HEK293 (cell line): ENCODE results near the gene PKIG.

Experiments
- CTCF ChIA-PET: fragments of 350-600 bp; formaldehyde crosslinking; extraction: SDS; loops from one replicate; lab custom pipeline; 2021; ENCODE audit warnings: antibody characterized with exemption; lab: Yijun Ruan, JAX
- POLR2A ChIA-PET: fragments of 300-600 bp; formaldehyde crosslinking; extraction: SDS; loops from one replicate; lab custom pipeline; 2020; ENCODE audit warnings: antibody characterized with exemption, inconsistent platforms; lab: Yijun Ruan, JAX
- H3K27ac ChIP-seq: fragments of 200-500 bp; sonication (Bioruptor generic); 2 replicates; pipeline ENCODE4 v1.5.1; 2014; ENCODE audit warnings: low read depth, low read length, control low read depth, inconsistent platforms; ENCODE audit errors: extremely low read depth
- H3K36me3 ChIP-seq, 2 experiments: fragments of 200-500 bp in 1 of 2; sonication (Bioruptor generic) in 1 of 2; 1 replicate in 1 of 2; 2 replicates in 1 of 2; pipeline ENCODE4 v1.5.1; 2014 to 2017; ENCODE audit warnings: inconsistent platforms in 2 of 2, low read length in 2 of 2; ENCODE audit not compliant: control insufficient read depth in 2 of 2, insufficient read depth in 1 of 2
- H3K4me1 ChIP-seq: fragments of 200-500 bp; sonication (Bioruptor generic); 2 replicates; pipeline ENCODE4 v1.5.1; 2014; ENCODE audit warnings: mild to moderate bottlenecking, low read length, inconsistent platforms; ENCODE audit not compliant: control insufficient read depth, insufficient read depth
- H3K4me3 ChIP-seq: 2 replicates; pipeline ENCODE4 v1.5.1; 2011; ENCODE audit warnings: low read depth, mild to moderate bottlenecking, control low read depth, low read length, moderate library complexity
- H3K9me3 ChIP-seq: fragments of 200-500 bp; sonication (Bioruptor generic); 2 replicates; pipeline ENCODE4 v1.5.1; 2014; ENCODE audit warnings: low read depth, low read length, inconsistent platforms; ENCODE audit not compliant: control insufficient read depth, insufficient read depth
- BCL11A ChIP-seq: fragments of 450-650 bp; formaldehyde crosslinking; IDR thresholded peaks from 2 replicates; pipeline ENCODE4 v1.5.1; 2016; ENCODE audit warnings: low read depth, missing biosample characterization, missing genetic modification characterization
- ELK4 ChIP-seq: IDR thresholded peaks from 2 replicates; pipeline ENCODE4 v1.6.1; 2011; ENCODE audit warnings: mild to moderate bottlenecking, low read depth, low read length, borderline replicate concordance
- HOXA7 ChIP-seq: sonication (generic); formaldehyde crosslinking; IDR thresholded peaks from 2 replicates; pipeline ENCODE4 v1.8.1; 2022; ENCODE audit warnings: missing genetic modification reagents, borderline replicate concordance
- HOXD13 ChIP-seq: sonication (generic); formaldehyde crosslinking; IDR thresholded peaks from 2 replicates; pipeline ENCODE4 v1.8.0; 2022; ENCODE audit warnings: missing genetic modification reagents, borderline replicate concordance
- REPIN1 ChIP-seq: fragments of 450-650 bp; formaldehyde crosslinking; IDR thresholded peaks from 2 replicates; pipeline ENCODE4 v1.5.1; 2017; ENCODE audit warnings: missing biosample characterization, missing genetic modification characterization, low read depth
- SCRT2 ChIP-seq: fragments of 450-650 bp; formaldehyde crosslinking; IDR thresholded peaks from 2 replicates; pipeline ENCODE4 v1.5.1; 2016; ENCODE audit warnings: missing biosample characterization, missing genetic modification characterization
- YY1 ChIP-seq: fragments of 450-650 bp; formaldehyde crosslinking; IDR thresholded peaks from 2 replicates; pipeline ENCODE4 v1.5.1; 2018; ENCODE audit warnings: missing biosample characterization, missing genetic modification characterization
- ZBTB10 ChIP-seq: fragments of 450-650 bp; formaldehyde crosslinking; IDR thresholded peaks from 2 replicates; pipeline ENCODE4 v1.5.1; 2016; ENCODE audit warnings: missing biosample characterization, missing genetic modification characterization
- ZBTB8A ChIP-seq: fragments of 450-650 bp; formaldehyde crosslinking; IDR thresholded peaks from 2 replicates; pipeline ENCODE4 v1.5.1; 2016; ENCODE audit warnings: missing biosample characterization, missing genetic modification characterization
- ZNF423 ChIP-seq: fragments of 450-650 bp; formaldehyde crosslinking; IDR thresholded peaks from 2 replicates; pipeline ENCODE4 v1.5.1; 2016; ENCODE audit warnings: missing biosample characterization, missing genetic modification characterization
- ZNF544 ChIP-seq: fragments of 450-650 bp; formaldehyde crosslinking; IDR thresholded peaks from 2 replicates; pipeline ENCODE4 v1.5.0; 2017; ENCODE audit warnings: missing biosample characterization, missing genetic modification characterization
- ZNF555 ChIP-seq: fragments of 450-650 bp; formaldehyde crosslinking; conservative IDR thresholded peaks from 2 replicates; pipeline ENCODE4 v1.5.1; 2017; ENCODE audit warnings: missing biosample characterization, mild to moderate bottlenecking, missing genetic modification characterization, inconsistent platforms
- ZNF560 ChIP-seq: fragments of 450-650 bp; formaldehyde crosslinking; IDR thresholded peaks from 2 replicates; pipeline ENCODE4 v1.5.1; 2017; ENCODE audit warnings: missing biosample characterization, missing genetic modification characterization, borderline replicate concordance
- ZNF585B ChIP-seq: fragments of 450-650 bp; formaldehyde crosslinking; IDR thresholded peaks from 2 replicates; pipeline ENCODE4 v1.5.1; 2016; ENCODE audit warnings: missing biosample characterization, missing genetic modification characterization
- ZNF701 ChIP-seq: fragments of 450-650 bp; formaldehyde crosslinking; IDR thresholded peaks from 2 replicates; pipeline ENCODE4 v1.5.1; 2016; ENCODE audit warnings: missing biosample characterization, missing genetic modification characterization
- ZNF768 ChIP-seq: fragments of 450-650 bp; formaldehyde crosslinking; IDR thresholded peaks from 2 replicates; pipeline ENCODE4 v1.5.1; 2018; ENCODE audit warnings: missing biosample characterization, mild to moderate bottlenecking, missing genetic modification characterization
- TF ChIP-seq, protein P1 (sequence below): fragments of 450-650 bp; formaldehyde crosslinking; optimal IDR thresholded peaks from 2 replicates; pipeline ENCODE3; 2016; ENCODE audit warnings: missing biosample characterization, mild to moderate bottlenecking, missing genetic modification characterization

The PKIG gene

DNA sequence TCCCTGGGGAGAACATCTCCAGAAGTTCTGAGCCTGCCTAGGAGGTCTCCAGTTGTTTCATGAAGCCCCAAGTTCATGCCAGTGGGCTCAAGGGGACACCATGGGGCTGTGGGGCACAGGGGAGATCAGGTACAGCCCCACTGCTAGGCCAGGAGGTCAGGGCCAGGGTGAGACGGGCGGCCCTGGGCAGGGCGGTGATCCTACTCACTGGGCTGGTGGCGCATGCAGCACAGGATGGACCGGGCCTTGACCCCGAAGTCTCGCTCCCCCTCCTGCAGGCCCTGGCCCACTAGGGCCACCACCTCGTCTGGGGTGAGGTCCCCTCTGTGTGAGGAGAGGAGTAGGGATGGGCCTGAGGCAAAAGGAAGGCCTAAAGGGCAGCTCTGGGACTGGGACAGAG is 43.0 kb downstream of the PKIG start (continued):
- TF ChIP-seq ZBTB10: no peak
- TF ChIP-seq ZNF585B: no peak

DNA sequence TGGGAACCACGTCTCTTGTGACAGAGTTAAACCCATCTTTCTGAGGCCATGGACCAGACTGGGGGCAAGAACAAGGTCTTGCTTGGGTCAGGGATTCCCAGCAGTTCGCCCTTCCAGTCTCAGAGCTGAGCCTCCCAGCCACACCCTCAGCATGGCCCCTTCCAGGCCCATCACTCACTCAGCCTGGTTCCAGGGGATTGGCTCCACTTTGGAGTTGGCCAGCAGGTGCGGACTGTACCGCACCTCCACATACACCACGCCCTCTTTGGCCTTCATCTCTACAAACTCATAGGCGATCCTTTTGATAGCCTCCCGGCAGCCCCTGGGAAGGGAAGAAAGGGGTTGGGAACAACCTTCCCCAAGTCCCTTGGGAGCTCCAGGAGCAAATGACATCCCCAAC is 43.9 kb downstream of the PKIG start:
- Histone ChIP-seq H3K27ac (no peak overlapping the region), H3K4me3 (no peak overlapping the region), H3K9me3 (no peaks in the 10 kb centered on the region), H3K4me1 (no peaks in the 10 kb centered on the region), H3K36me3 (peaks cover 0 to 52% of the 10 kb centered on the region in 2 experiments; a peak in 2 of 3 replicates)
- TF ChIP-seq HOXD13: no peak
- no peak for TF ChIP-seq ZNF555 (tag by site-specific recombination)
- no peak for TF ChIP-seq ELK4
- no peak for TF ChIP-seq ZNF560 (tag by site-specific recombination)
- no peak for TF ChIP-seq REPIN1 (tag by site-specific recombination)
- TF ChIP-seq ZNF701 (tag by site-specific recombination): no peak
- no peak for TF ChIP-seq ZBTB8A (tag by site-specific recombination)
- no peak for TF ChIP-seq HOXA7 (CRISPR knock-in tag)
- no peak for TF ChIP-seq SCRT2
- TF ChIP-seq, protein P1, sequence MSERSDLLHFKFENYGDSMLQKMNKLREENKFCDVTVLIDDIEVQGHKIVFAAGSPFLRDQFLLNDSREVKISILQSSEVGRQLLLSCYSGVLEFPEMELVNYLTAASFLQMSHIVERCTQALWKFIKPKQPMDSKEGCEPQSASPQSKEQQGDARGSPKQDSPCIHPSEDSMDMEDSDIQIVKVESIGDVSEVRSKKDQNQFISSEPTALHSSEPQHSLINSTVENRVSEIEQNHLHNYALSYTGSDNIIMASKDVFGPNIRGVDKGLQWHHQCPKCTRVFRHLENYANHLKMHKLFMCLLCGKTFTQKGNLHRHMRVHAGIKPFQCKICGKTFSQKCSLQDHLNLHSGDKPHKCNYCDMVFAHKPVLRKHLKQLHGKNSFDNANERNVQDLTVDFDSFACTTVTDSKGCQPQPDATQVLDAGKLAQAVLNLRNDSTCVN (tag by site-specific recombination): no peak
- no peak for TF ChIP-seq YY1 (tag by site-specific recombination)
- TF ChIP-seq ZNF423 (tag by site-specific recombination): no peak
- POLR2A ChIA-PET: no interaction called here
- CTCF ChIA-PET: interaction anchor here (0.5 kb wide), 1 partner anchor 194 kb away, joined by 3 read pairs; no protein-coding TSS in a partner anchor

DNA sequence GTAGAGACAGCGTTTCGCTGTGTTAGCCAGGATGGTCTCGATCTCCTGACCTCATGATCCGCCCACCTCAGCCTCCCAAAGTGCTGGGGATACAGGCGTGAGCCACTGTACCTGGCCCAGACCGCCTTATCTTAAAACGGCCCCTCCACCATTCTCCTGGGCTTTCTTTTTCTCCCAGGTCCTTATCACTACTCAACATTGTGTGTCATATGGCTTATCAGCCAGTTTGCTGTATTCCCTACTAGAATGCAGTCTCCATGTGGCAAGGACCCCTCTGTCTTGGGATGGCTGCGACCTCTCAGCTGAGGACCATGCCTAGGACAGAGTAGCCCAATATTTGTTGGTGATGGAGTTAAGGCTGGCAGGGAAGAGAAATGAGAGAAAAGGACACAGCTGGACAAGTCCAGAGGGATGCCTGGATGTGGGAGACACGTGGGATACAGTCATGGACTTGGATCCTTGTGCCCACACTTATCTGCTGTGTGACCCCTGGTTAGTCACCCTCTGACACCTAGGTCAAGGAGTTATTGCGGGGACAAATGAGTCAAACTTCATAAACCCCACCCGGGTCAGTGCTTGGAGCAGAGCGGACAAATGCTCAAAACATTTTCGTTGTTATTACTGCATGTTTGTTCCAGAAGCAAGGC is 45.1 kb downstream of the PKIG start:
- POLR2A ChIA-PET: no interaction called here
- CTCF ChIA-PET: interaction anchor here (0.7 to 1.1 kb wide), 2 partner anchors 56 to 829 kb away, joined by 3 read pairs; no protein-coding TSS in a partner anchor
- Histone ChIP-seq H3K4me3 (no peak overlapping the region), H3K27ac (no peak overlapping the region), H3K9me3 (no peaks in the 10 kb centered on the region), H3K4me1 (no peaks in the 10 kb centered on the region), H3K36me3 (peaks cover 0 to 40% of the 10 kb centered on the region in 2 experiments; a peak in 2 of 3 replicates)
- TF ChIP-seq ZNF768 (tag by site-specific recombination) (no peak), ZNF544 (tag by site-specific recombination) (no peak), BCL11A (tag by site-specific recombination) (no peak)
